NCI-H2196 (cell line): ENCODE measurements around the gene INPP5E.

Source experiments
- DNase-seq: peaks from one replicate; lab custom pipeline; 2025; ENCODE audit not compliant: unreplicated experiment; lab: John Stamatoyannopoulos, UW

Gene INPP5E

DNA sequence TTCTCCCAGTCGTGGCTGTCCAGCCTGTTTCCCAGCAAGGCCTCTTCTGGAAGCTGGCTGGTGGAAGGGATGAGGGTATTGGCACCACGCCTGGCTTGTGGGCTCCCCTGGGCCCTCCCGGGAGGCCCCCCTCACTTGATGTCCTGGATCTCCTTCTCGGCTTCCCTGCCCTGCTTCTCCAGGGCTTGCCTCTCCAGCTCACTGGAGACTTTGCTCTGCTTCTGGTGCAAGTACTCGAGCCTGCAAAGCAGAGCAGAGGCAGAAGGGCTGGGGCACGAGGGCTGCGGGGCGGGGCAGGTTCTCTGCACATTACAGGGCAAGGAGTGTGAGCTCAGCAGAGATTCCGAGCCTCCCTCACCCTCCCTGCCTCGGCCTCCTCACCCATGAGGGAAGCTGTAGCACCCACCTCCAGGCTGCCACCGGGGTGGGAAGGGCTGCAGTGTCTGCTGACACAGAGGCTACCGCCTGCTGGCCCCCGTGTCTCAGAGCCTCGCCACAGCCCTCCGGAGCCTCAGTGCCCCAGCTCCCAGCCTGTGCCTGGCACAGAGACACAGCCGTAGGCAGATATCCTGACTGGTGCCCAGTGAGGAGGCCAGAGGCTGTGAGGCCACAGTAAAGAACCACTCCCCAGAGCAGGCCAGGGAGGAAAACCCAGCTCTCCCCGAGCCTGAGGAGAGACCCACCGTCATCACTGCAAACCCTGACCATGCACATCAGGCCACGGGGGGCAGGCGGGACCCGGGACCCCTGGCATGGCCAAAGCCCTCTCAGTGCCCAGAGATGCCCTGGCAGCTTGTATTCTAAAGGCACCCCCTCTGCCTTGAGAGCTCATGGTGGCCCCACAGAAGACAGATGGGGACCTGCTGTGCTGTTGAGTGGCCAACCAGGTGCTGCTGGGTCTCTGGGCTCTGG is 46.9 kb downstream of the INPP5E start:
- no peak for DNase-seq

DNA sequence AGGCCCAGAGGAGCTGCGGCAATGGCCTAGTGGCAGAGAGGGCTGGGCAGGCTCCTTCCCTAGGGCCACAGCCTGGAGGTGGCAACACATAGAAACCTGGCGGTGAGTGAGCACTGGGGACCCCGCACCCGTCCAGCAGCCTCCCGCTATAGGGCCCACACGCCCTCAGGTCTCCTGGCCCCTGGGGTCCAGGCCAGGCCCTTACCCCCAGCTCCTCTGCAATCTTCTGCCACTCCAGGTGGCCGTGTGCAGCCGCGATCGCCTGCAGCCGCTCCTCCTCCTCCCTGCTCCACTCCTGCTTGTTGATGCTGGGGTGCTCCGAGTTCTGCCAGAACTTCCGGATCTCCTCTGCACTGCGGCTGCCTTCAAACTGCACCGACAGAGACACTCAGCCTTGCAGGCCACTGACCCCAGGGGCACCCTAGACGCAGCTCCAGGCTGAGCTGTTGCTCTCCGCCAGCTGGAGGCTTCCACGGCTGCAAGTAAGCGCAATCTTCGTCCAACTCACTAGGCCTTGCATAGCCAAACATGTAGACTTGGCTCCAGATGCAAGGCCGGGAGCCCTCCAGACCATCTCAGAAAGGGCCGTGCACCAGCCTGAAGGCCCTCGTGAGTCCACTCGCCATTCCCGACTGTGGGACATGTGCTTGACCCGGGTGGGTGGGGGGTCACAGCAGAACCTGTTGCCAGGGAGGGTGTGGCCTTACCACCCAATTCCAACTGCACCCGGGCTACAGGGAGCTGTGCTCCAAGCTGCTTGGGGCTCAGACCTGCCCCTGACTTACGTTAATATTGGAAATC is 47.7 kb downstream of the INPP5E start:
- DNase-seq: no peak

GRCh38 chr9:136389396-136389795 is 50.2 kb downstream of the INPP5E start:
- no peak for DNase-seq

- no peak for DNase-seq
These were observed 52.4 kb downstream of the INPP5E start for GRCh38 chr9:136387217-136387616.

DNA sequence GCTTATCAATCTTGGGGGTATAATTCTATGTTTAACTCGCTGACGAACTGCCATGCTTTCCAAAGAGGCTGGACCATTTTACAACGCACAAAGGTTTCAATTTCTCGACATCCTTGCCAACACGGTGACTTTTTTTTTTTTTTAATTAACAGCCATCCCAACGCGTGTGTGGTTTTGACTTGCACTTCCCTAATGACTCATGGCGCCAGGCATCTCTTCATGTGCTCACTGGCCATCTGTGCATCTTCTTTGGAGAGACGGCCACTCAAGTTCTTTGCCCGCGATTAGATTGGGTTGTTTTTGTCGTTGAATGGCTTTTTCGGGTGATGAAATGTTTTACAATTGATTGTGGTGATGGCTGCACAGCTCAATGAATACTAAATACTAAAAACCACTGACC is 53.6 kb downstream of the INPP5E start:
- no peak for DNase-seq

DNA sequence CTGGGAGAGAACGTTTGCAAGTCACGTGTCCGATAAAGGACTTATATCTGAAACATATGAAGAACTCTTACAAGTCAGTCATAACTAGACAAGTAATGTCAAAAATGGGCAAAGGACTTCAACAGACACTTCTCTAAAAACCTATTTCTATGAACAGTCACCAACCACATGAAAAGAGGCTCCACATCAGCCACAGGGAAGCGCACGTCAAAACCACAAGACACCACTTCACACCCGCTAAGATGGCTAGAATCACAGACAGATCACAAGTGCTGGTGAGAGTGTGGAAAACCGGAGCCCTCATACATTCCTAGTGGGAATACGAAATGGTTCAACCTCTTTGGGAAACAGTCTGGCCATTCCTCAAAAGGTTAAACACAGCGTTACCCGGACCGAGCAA is 54.6 kb downstream of the INPP5E start:
- no peak for DNase-seq

- no peak for DNase-seq
These were observed 56.2 kb downstream of the INPP5E start for GRCh38 chr9:136383436-136383835.

DNA sequence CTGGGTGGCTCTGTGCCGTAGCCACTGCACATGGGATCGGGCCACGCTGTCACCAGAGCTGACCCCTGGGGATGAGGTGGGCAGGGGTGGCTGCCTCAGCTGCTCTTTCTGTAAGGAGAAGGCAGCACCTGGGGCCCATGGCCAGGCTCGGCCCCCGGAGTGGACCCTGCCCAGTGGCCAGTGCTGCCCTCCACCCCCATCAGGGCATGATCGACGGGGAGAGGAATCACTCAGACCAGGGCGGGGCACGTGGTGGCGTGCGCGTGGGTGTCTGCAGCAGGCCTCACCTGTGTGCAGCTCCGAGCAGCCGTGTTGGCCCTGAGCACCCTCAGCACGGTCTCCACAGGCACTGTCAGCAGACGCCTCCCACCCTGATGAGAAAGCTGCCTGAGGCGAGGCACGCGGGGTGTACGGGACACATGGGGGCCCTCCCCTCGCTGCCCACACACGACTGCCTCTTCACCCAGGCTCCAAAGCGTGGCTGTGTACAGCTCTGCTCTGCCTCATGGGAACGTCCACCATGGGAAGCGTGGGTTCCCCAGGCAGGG is 57.6 kb downstream of the INPP5E start:
- no peak for DNase-seq

DNA sequence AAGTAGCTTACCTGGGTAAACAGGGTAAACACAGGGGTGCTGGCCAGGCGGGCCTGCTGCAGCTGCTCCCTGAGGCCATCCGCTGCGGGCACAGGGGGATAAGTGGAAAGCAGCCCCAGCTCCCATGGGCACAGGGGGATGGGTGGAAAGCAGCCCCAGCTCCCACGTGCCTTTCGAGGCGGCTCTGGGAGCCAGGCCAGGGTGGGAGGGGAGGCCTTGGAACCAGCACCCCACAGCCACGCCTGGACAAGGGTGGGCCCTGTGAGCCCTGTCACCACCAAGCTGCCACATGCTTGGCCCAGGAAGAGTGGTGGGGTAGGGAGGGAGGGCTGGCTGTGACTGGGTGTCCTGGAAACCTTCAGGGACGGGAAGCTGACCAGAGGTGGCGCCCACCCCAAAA is 58.3 kb downstream of the INPP5E start:
- no peak for DNase-seq

DNA sequence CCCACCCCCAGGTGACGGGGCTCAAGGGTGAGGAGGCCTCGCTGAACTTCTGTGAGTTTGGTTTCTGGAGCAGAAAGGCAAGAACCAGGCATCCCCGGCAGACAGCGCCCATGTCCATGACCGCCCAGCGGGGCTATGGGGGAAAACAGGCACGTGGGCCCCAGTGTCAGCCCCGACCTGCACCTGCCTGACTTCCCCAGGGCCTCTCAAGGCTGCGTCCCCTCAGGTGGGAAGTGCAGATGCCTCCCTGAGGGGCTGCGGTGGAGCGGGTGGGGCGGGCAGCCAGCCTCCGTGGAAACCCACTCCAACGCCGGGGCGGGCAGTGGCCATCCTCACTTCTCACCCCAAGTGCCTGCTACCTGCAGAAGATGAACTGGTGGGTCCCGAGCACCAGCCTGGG is 59.3 kb downstream of the INPP5E start:
- DNase-seq: no peak

DNA sequence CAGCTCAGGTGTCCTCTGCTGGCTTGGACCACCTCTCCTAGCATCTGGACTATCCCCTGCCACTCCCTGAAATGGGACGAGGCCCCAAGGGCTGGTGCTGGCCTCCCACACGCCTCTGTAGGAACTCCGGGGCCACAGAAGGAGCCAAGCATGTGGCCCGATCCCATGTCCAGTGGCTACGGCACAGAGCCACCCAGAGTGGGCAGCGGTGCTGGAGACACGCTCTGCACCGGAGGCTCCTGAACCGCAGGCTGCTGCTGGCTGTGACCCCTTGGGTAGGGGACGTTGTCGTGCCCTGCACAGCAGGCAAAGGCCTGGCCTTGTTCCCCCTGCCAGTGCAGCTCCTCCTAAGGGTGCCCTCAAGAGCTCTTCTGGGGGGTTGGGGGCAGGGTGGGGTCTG is 59.8 kb downstream of the INPP5E start:
- DNase-seq: no peak

DNA sequence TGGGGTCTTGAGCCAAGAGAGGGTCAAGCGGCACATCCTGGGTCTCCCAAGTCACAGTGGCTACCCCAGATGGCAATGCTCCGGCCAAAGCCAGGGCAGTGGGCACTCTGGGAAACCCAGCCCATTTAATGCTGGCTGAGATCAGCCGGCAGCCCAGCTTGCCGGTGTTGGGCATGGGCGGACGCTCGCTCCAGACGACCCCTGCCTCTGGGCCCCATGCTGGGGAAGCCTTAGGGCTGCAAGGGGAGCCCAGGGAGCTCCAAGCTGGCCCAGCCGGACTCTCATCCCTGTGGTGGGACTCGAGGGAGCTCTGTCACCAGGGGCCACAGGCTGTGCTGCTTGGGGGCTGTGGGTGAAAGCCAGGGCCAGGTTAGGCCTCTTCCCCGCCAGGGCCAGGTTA is 60.2 kb downstream of the INPP5E start:
- DNase-seq: no peak

DNA sequence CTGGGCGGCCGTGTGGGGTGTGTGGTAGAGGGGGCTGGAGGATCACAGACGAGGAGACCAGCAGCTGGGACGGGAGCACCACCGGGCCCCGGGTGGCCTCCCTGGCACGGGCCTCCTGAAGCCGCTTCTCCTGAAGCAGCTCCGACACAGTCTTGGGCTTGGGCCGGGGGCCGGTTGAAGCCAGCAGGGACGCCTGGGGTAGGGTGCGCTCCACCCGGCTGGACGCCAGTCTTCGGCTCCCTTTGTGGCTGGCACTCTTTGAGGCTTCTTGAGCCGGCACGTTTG is 60.7 kb downstream of the INPP5E start:
- no peak for DNase-seq
